GM18868 (cell line): ENCODE data around the gene ZFP82.

Source experiments
- ATAC-seq: cut with Tn5 transposase; IDR thresholded peaks from one replicate; pipeline ENCODE4 v1.9.1; 2021; ENCODE audit warnings: mild to moderate bottlenecking, moderate library complexity; ENCODE audit not compliant: unreplicated experiment

Gene ZFP82

GRCh38 chr19:36418287-36419001 lies at the start of gene ZFP82:
TSS of gene ZFP82 (minus strand) at chr19:36418644. CDS start at chr19:36409789, 8,855 bp downstream.
- ATAC-seq: peak; percentile 88

DNA sequence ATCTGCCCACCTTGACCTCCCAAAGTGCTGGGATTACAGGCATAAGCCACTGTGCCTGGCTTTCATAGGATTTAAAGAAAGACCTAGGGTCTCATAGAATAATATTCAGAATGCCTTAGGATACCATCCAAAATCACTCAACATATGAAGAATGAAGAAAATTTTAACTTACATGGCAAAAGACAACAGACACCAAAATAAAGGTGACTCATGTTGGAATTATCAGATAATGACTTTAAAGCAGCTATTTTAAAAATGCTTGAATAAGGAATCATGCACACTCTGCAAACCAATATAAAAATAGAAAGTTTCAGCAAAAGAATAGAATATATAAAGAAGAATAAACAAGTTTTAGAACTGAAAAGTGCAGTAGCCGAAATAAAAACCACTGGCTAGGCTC lies 41.6 kb upstream of the ZFP82 start:
- ATAC-seq: no peak

DNA sequence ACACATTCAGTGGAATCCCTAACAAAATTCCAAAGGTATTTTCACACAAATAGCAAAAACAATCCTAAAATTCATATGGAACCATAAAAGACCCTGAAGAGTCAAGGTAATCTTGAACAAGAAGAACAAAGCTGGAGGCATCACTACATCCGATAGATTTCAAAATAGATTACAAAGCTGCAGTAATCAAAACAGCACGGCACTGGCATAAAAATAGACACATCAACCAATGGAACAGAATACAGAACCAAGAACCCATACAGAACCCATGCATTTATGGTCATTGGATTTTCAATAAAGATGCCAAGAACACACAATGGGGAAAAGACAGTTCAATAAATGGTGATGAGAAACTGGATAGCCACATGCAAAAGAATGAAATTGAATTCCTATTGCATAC lies 38.4 kb upstream of the ZFP82 start:
- ATAC-seq: no peak

DNA sequence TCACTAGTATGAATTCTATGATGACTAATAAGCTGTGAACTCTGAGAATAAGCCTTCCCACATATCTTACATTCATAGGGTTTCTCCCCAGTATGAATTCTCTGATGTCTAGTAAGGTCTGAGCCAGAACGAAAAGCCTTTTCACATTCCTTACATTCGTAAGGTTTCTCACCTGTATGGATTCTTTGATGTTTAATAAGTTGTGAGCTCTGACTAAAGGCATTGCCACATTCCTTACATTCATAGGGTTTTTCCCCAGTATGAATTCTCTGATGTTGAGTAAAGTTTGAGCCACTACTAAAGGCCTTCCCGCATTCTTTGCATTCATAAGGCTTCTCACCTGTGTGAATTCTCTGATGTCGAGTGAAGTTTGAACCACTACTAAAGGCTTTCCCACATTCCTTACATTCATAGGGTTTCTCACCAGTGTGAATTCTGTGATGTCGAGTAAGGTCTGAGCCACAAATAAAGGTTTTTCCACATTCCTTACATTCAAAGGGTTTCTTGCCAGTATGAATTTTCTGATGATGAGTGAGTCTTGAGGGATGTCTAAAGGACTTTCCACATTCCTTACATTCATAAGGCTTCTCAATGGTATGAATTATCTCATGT lies 30.7 kb upstream of the ZFP82 start:
- no peak for ATAC-seq

- ATAC-seq: no peak
Observed at GRCh38 chr19:36441339-36441738, 22.9 kb upstream of the ZFP82 start.

- no peak for ATAC-seq
Observed at GRCh38 chr19:36436531-36436930, 18.1 kb upstream of the ZFP82 start.

- ATAC-seq: no peak
Observed at GRCh38 chr19:36423925-36424324, 5.5 kb upstream of the ZFP82 start.

- ATAC-seq: no peak
Observed at GRCh38 chr19:36421749-36422481, 3.5 kb upstream of the ZFP82 start.

GRCh38 chr19:36420961-36421748 lies 2.7 kb upstream of the ZFP82 start:
- no peak for ATAC-seq

GRCh38 chr19:36417752-36418286 lies 625 bp downstream of the ZFP82 start:
- no peak for ATAC-seq

DNA sequence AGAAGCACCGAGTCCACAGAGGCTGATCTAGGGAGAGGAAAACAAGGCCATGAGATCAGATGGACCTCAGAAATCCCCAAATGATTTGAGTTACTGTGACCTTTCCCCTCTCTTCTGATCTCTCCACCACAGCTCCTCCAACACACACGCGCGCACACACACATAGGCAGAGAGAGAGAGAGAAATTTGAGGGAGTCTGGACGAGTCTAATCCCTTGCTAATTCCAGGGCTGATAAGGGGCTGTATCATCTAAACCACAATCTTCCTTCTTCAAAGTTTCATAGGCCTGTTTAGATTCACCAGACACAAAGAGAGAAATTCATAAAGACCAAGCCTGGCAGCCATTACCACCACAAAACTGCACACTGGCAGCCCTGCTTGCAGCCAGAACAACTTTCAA lies 8.6 kb downstream of the ZFP82 start:
- no peak for ATAC-seq

- no peak for ATAC-seq
Observed at GRCh38 chr19:36408101-36408500, 10.3 kb downstream of the ZFP82 start.

DNA sequence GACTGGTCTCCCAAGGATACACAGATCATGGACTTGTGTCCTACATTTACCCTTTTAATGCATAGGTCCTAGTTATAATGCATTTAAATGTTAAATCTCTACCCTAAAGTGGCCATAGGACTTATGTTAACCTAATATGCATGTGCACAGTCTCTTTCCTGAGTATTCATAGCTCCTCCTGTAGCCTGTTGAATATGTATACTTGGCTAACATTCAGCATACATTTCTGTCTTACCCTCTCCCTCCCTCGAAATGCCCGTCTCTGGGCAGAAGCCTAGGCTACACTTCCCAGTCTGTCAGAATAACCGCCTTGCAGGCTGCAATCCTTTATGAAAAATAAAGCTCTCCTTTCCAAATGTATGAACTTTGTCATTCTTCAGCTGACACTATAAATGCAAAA lies 13.9 kb downstream of the ZFP82 start:
- no peak for ATAC-seq

DNA sequence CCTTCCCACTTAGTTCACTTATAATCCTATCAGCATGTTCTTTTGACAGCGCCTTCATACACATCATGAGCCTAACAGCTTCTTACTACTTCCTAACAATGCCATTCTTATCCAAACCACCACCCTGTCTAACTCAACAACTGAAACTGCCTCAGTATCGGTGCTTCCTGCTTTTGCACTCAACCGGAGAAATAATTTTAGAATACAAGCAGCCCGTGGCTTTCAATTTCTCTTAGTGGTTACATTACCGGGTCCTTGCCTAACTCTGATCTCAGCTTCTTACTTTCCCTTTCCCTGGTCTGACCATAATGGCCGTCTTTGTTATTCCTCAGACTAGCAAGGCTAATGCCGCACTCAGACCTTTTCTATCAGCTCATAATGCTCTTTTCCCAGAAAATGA lies 17.0 kb downstream of the ZFP82 start:
- no peak for ATAC-seq

DNA sequence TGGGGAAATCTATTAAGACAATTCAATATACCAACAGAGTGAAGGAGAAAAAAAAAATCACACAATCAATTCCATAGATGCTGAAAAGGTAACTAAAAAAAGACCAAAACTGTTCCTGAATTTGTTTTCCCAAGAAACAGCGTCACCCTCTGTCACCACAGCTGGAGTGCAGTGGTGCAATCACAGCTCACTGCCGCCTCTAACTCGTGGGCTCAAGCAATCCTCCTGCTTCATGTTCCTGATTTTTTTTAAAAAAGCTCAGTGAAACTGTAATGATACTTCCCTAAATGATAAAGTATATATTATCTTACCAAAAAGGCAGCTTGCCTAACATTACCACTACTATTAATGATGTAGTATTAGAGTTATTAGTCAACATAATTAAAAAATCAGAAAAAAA lies 19.9 kb downstream of the ZFP82 start:
- ATAC-seq: no peak

- ATAC-seq: no peak
Observed at GRCh38 chr19:36392916-36393673, 25.3 kb downstream of the ZFP82 start.

GRCh38 chr19:36379510-36379819 lies 39.0 kb downstream of the ZFP82 start:
- no peak for ATAC-seq

DNA sequence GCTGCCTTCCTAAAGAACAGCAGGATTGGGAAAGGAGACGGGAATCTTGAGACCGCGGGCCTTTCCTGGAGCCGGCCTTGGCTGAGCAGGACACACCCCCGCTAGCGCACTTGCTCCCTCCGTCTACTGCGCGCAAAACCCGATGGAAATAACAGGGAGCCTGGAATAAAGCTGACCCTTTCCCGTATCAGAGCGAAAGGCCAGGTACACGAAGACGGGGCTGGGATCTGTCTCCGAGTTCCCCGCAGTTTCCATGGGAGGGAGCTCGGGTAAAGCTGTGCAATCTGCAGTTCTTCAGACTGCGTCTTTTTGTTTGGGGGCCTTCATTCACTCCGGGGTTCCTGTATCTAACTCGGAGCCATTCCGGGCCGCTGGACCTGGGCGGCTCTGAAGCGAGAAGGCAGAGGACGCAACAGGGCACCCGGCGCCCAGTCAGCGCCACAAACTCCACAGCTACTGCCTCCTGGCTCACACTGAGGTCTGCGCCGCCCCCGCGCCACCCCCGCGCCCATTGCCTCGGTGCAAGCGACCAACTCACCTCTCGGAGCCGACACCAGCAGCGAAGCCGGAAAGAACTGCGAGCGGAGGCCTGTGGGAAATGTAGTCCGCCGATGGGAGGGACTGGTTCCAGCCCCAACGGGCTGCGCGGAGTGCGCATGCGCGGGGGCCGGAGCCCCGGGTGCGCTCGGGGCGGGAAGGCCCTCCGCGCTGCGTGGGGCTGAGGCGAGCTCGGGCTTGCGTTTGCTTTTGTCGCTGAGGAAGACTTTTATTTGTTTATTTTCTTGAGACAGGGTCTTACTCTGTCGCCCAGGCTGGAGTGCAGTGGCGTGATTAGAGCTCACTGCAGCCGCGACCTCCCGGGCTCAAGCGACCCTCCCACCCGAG lies 39.6 kb downstream of the ZFP82 start, which contains the start of gene ZFP14:
Gene ZFP14 (minus strand): TSS at position 577 of the 885 bp plus-strand sequence. CDS start 11,309 bp downstream, outside the sequence.
- ATAC-seq: peak; percentile 93

DNA sequence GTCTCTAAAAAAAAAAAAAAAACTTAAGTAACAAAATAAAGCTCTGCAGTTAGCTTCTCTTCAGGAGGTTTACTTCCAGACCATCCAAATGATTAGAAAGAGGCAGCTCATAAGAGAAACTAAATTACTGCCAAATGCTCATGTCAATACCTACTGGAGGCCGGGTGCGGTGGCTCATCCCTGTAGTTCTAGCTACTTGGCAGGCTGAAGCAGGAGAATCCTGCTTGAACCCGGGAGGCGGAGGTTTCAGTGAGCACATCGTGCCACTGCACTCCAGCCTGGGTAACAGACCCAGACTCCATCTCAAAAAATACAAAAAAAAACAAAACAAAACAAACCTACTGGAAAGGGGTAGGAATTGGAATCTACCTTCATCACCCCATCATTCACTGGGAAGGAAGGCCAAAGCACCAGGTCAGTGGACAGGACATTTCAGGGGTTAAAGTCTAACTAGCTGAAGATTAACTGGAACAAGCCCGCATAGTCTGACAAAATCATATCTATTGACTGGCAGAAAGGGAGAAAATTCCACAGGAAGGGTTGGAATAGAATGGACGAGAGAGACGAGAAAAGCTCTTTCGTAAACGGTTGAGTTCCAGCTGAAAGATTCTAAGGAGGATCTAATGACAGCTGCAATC lies 40.8 kb downstream of the ZFP82 start:
- no peak for ATAC-seq
